GM12878 (cell line): Measurements from ENCODE around the gene VCL. TPM values are rescaled to one million over a fixed set of nuclear protein-coding genes. Genes with fewer than 3 reads are reported as not detected.

Experiments used
- CEBPB ChIP-seq, 2 experiments: fragments of 150-350 bp in 1 of 2; IDR thresholded peaks; 2 replicates each; pipeline ENCODE4 v1.6.1; 2012 to 2014; ENCODE audit warnings: low read depth in 2 of 2, low read length in 2 of 2, borderline replicate concordance in 1 of 2, inconsistent platforms in 1 of 2
- EED ChIP-seq: sonication (generic); IDR thresholded peaks from 2 replicates; pipeline ENCODE4 v1.6.1; 2016; ENCODE audit warnings: antibody characterized with exemption, low read depth
- ESRRA ChIP-seq: IDR thresholded peaks from 2 replicates; pipeline ENCODE4 v1.6.1; 2012; ENCODE audit warnings: mild to moderate bottlenecking, low read length, improper control_type of control experiment
- HDAC2 ChIP-seq: fragments of 200-600 bp; sonication (generic); IDR thresholded peaks from 2 replicates; pipeline ENCODE4 v1.6.1; 2017
- YY1 ChIP-seq: IDR thresholded peaks from 2 replicates; pipeline ENCODE4 v1.6.1; 2011; ENCODE audit warnings: low read depth, mild to moderate bottlenecking, low read length
- ZBTB40 ChIP-seq: fragments of 450-650 bp; IDR thresholded peaks from 2 replicates; pipeline ENCODE4 v1.6.1; 2016; ENCODE audit warnings: mild to moderate bottlenecking, moderate library complexity, borderline replicate concordance
- polyA plus RNA-seq, 11 experiments: library from polyadenylated mRNA; depleted of rRNA in 4 of 11; unstranded in 6 of 11; stranded (reverse) in 5 of 11; fragments of >200 nt; fragmentation: Nextera tagmentation in 4 of 11; fragmentation: Illumina TruSeq in 1 of 11; extraction: Ambion mirVana in 4 of 11; extraction: Trizol in 1 of 11; gene quantifications; 1 replicate in 1 of 11; 2 replicates in 10 of 11; pipeline versions ENCODE4 v1.2.1 to v1.2.3, GENCODE V29; 2011 to 2016; ENCODE audit warnings: inconsistent platforms in 2 of 11, missing spikeins in 2 of 11, low read depth in 1 of 11
- total RNA-seq, 4 experiments: library from RNA; depleted of rRNA in 3 of 4; stranded (reverse); fragments of >200 nt in 3 of 4; fragmentation: Illumina TruSeq in 1 of 4; extraction: Trizol in 1 of 4; gene quantifications; 2 replicates each; pipeline versions ENCODE4 v1.2.1 to v1.2.3, GENCODE V29; 2013 to 2021
- TF ChIP-seq, protein P1 (sequence below): fragments of 450-650 bp; formaldehyde crosslinking; IDR thresholded peaks from 2 replicates; pipeline ENCODE4 v1.4.0; 2020; ENCODE audit warnings: mild to moderate bottlenecking, moderate library complexity

Gene VCL
- total and polyA plus RNA-seq, 10 of the 15 experiments (the other 5 are each of a cell fraction or from before 2014, with no cell fraction given) = 6.7 to 54.6 (median 24.3) TPM

DNA sequence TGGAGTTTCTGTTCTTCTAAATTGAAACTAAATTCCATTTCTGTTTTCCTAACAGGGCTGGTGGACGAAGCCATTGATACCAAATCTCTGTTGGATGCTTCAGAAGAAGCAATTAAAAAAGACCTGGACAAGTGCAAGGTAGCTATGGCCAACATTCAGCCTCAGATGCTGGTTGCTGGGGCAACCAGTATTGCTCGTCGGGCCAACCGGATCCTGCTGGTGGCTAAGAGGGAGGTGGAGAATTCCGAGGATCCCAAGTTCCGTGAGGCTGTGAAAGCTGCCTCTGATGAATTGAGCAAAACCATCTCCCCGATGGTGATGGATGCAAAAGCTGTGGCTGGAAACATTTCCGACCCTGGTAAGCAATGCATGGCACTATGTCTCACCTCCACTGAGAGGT lies 107.1 kb downstream of the VCL start (continued):
- TF ChIP-seq, protein P1, sequence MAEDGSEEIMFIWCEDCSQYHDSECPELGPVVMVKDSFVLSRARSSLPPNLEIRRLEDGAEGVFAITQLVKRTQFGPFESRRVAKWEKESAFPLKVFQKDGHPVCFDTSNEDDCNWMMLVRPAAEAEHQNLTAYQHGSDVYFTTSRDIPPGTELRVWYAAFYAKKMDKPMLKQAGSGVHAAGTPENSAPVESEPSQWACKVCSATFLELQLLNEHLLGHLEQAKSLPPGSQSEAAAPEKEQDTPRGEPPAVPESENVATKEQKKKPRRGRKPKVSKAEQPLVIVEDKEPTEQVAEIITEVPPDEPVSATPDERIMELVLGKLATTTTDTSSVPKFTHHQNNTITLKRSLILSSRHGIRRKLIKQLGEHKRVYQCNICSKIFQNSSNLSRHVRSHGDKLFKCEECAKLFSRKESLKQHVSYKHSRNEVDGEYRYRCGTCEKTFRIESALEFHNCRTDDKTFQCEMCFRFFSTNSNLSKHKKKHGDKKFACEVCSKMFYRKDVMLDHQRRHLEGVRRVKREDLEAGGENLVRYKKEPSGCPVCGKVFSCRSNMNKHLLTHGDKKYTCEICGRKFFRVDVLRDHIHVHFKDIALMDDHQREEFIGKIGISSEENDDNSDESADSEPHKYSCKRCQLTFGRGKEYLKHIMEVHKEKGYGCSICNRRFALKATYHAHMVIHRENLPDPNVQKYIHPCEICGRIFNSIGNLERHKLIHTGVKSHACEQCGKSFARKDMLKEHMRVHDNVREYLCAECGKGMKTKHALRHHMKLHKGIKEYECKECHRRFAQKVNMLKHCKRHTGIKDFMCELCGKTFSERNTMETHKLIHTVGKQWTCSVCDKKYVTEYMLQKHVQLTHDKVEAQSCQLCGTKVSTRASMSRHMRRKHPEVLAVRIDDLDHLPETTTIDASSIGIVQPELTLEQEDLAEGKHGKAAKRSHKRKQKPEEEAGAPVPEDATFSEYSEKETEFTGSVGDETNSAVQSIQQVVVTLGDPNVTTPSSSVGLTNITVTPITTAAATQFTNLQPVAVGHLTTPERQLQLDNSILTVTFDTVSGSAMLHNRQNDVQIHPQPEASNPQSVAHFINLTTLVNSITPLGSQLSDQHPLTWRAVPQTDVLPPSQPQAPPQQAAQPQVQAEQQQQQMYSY (CRISPR knock-in tag) = no peak
- TF ChIP-seq EED (no peak), ESRRA (no peak), ZBTB40 (no peak), YY1 (no peak), CEBPB (IDR thresholded peaks at IDR 0.05; ENCODE audit: borderline replicate concordance in 1 of 2, low read depth in 2 of 2, low read length in 2 of 2) (no peak), HDAC2 (no peak)
